SK-N-MC (cell line): ENCODE results near the gene METTL16.

Experiments
- FOXP2 ChIP-seq: optimal IDR thresholded peaks from 2 replicates; pipeline ENCODE3; 2011; ENCODE audit warnings: mild to moderate bottlenecking, moderate library complexity; ENCODE audit not compliant: insufficient read depth; ENCODE audit errors: extremely low read length, control extremely low read depth
- POLR2AphosphoS5 ChIP-seq: IDR thresholded peaks from 2 replicates; pipeline ENCODE4 v1.6.1; 2012; ENCODE audit warnings: mild to moderate bottlenecking, low read depth, low read length, borderline replicate concordance

GRCh38 chr17:2542056-2542455 lies 30.4 kb upstream of the METTL16 start:
- TF ChIP-seq FOXP2 = no peak
- no peak for TF ChIP-seq POLR2AphosphoS5
